A549 (cell line): ENCODE measurements around the gene CCDC12. TPM values are rescaled to one million over a fixed set of nuclear protein-coding genes. Genes with fewer than 3 reads are reported as not detected.
A peak's percentile ranks its signal among the peaks of the same experiment; 100 is the strongest.

ENCODE experiments used
- ATAC-seq, 2 experiments: fragments of 200-7000 bp in 1 of 2; fragments of >200 bp in 1 of 2; cut with Nextera tagmentation in 1 of 2; cut with Tn5 transposase in 1 of 2; 3 replicates each; pipeline versions ENCODE4 v1.8.0 to v1.9.1; 2018 to 2020; ENCODE audit warnings: mild to moderate bottlenecking in 1 of 2, moderate library complexity in 1 of 2
- CTCF ChIA-PET: fragments of 300-600 bp; sonication (Branson Sonifier 250); formaldehyde crosslinking; extraction: SDS; loops from one replicate; lab custom pipeline; 2021; ENCODE audit warnings: antibody characterized with exemption, inconsistent platforms; lab: Yijun Ruan, JAX
- POLR2A ChIA-PET: fragments of 350-600 bp; formaldehyde crosslinking; extraction: SDS; loops from one replicate; lab custom pipeline; 2021; ENCODE audit warnings: antibody characterized with exemption, inconsistent platforms; lab: Yijun Ruan, JAX
- DNase-seq, 2 experiments: peaks; one replicate each; pipeline versions ENCODE4 v3.0.0 to v3.0.0-alpha.2; 2011 to 2016; ENCODE audit warnings: low read depth in 1 of 2, low spot score in 1 of 2
- FAIRE-seq: peaks from 2 replicates; lab custom pipeline; 2011; peaks lifted over from hg19 to GRCh38; lab: Jason Lieb, UNC
- H3K27ac ChIP-seq, 2 experiments: fragments of >200 bp; sonication (Bioruptor Twin); formaldehyde crosslinking; 3 replicates each; pipeline ENCODE4 v1.5.1; 2016 to 2017
- H3K4me1 ChIP-seq: fragments of >200 bp; sonication (Bioruptor Twin); formaldehyde crosslinking; 3 replicates; pipeline ENCODE4 v1.6.1; 2016
- H3K4me2 ChIP-seq: fragments of >200 bp; sonication (Bioruptor Twin); formaldehyde crosslinking; 3 replicates; pipeline ENCODE4 v1.6.1; 2016
- H3K4me3 ChIP-seq: fragments of >200 bp; sonication (Bioruptor Twin); formaldehyde crosslinking; 3 replicates; pipeline ENCODE4 v1.5.1; 2016
- H3K9me3 ChIP-seq: fragments of >200 bp; sonication (Bioruptor Twin); formaldehyde crosslinking; 3 replicates; pipeline ENCODE4 v1.6.1; 2016
- BHLHE40 ChIP-seq: IDR thresholded peaks from 2 replicates; pipeline ENCODE4 v1.6.1; 2012; ENCODE audit warnings: low read depth, low read length, inconsistent platforms
- CHD4 ChIP-seq: fragments of 200-600 bp; sonication (generic); IDR thresholded peaks from 2 replicates; pipeline ENCODE4 v1.6.1; 2016; ENCODE audit warnings: antibody characterized with exemption, mild to moderate bottlenecking, borderline replicate concordance
- EHF ChIP-seq: fragments of 250-450 bp; sonication (Bioruptor Pico); IDR thresholded peaks from 2 replicates; pipeline ENCODE4 v1.5.0; 2020; ENCODE audit warnings: mild to moderate bottlenecking
- HOXA7 ChIP-seq: fragments of 250-450 bp; sonication (Bioruptor Pico); IDR thresholded peaks from 2 replicates; pipeline ENCODE4 v1.5.0; 2020; ENCODE audit warnings: mild to moderate bottlenecking, moderate library complexity
- HOXB13 ChIP-seq: fragments of 250-450 bp; sonication (Bioruptor Pico); IDR thresholded peaks from 2 replicates; pipeline ENCODE4 v1.5.0; 2020; ENCODE audit warnings: low read depth, mild to moderate bottlenecking, moderate library complexity
- JUNB ChIP-seq: fragments of >200 bp; sonication (Bioruptor Twin); formaldehyde crosslinking; IDR thresholded peaks from 2 replicates; pipeline ENCODE4 v1.6.1; 2016
- KDM1A ChIP-seq: fragments of 200-600 bp; sonication (generic); IDR thresholded peaks from 2 replicates; pipeline ENCODE4 v1.6.1; 2016; ENCODE audit warnings: low read depth, mild to moderate bottlenecking
- MAZ ChIP-seq: fragments of 150-350 bp; IDR thresholded peaks from 2 replicates; pipeline ENCODE4 v1.6.1; 2014; ENCODE audit warnings: antibody characterized with exemption, low read depth, low read length, borderline replicate concordance
- MYC ChIP-seq: IDR thresholded peaks from 2 replicates; pipeline ENCODE4 v1.6.1; 2012; ENCODE audit warnings: mild to moderate bottlenecking, inconsistent platforms, low read length, improper control_type of control experiment, borderline replicate concordance
- NPAS2 ChIP-seq: fragments of 250-450 bp; sonication (Bioruptor Pico); IDR thresholded peaks from 2 replicates; pipeline ENCODE4 v1.8.0; 2022; ENCODE audit warnings: mild to moderate bottlenecking, moderate library complexity, borderline replicate concordance
- RAD21 ChIP-seq, 2 experiments: fragments of >200 bp in 1 of 2; sonication (Bioruptor Twin) in 1 of 2; formaldehyde crosslinking in 1 of 2; IDR thresholded peaks in 1 of 2; conservative IDR thresholded peaks in 1 of 2; 2 replicates in 1 of 2; 3 replicates in 1 of 2; pipeline ENCODE4 v1.6.1; 2012 to 2018; ENCODE audit warnings: inconsistent platforms in 1 of 2
- RARB ChIP-seq: fragments of 250-450 bp; sonication (Bioruptor Pico); IDR thresholded peaks from 2 replicates; pipeline ENCODE4 v1.8.0; 2021; ENCODE audit warnings: mild to moderate bottlenecking, moderate library complexity
- TFCP2L1 ChIP-seq: fragments of 250-450 bp; sonication (Bioruptor Pico); IDR thresholded peaks from 2 replicates; pipeline ENCODE4 v1.5.0; 2021; ENCODE audit warnings: mild to moderate bottlenecking
- polyA plus RNA-seq, 4 experiments: library from polyadenylated mRNA; depleted of rRNA in 3 of 4; stranded (reverse); fragments of >200 nt; fragmentation: RNase III in 1 of 4; extraction: RNeasy Plus Mini Kit Qiagen cat#74134 plus additional on column Dnase treatment in 1 of 4; gene quantifications; 2 replicates in 3 of 4; 3 replicates in 1 of 4; pipeline ENCODE4 v1.2.3, GENCODE V29; 2011 to 2017
- TF ChIP-seq, protein P1 (sequence below): fragments of >200 bp; sonication (Bioruptor Twin); formaldehyde crosslinking; IDR thresholded peaks from 3 replicates; pipeline ENCODE4 v1.6.1; 2016
- TF ChIP-seq, protein P2 (sequence below): IDR thresholded peaks from 2 replicates; pipeline ENCODE4 v1.6.1; 2012
- TF ChIP-seq, protein P3 (sequence below): fragments of 250-450 bp; sonication (Bioruptor Pico); IDR thresholded peaks from 2 replicates; pipeline ENCODE4 v1.5.0; 2020; ENCODE audit warnings: low read depth, mild to moderate bottlenecking, moderate library complexity
- TF ChIP-seq, protein P4 (sequence below): fragments of 200-600 bp; sonication (generic); IDR thresholded peaks from 2 replicates; pipeline ENCODE4 v1.6.1; 2016; ENCODE audit warnings: antibody characterized with exemption, mild to moderate bottlenecking, moderate library complexity

Gene CCDC12
- polyA plus RNA-seq, 2 of the 4 experiments (the other 2 are of a cell fraction): 34.8 to 81.0 TPM

DNA sequence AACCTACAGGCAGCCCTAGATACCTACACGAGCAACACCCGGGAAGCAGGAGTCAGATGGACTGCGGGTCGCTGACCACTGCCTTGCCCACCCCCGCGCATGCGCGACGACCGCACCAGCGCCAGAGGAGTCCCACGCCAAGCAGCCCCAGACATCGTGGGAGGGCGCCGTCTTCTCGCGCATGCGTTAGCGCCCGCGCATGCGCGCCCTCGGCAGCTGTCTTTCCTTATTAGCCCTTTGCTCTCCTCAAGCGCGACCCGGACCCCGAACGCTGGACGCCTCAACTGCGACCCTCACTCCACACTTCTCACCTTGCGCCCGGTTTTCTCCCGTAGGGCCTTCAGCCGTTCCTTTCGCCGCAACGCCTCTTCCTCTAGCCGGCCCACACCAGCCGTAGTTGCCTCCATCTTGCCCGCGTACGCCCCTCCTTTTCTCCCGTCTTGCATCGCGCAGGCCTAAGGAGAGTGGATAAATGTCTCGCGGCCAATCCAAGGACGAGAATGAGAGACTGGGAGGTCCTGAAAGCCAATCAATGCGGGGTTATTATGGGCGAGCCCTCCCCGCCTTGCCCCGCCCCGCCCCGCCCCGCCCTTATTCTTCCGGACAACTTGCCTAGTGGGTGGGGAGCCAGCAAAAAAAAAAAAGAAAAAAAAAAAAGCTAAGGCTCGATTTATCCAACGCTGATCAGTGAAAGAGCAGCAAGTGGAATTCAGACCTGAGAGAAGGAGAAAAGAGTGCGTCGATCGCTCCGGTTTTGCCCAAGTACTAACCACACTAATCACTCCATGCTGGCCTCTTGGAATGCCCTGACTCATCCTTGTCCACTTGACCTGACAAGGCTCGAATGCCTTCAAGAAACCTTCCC lies at the start of gene CCDC12 (continued):
- TF ChIP-seq HOXB13 (CRISPR knock-in tag): no peak
- no peak for TF ChIP-seq BHLHE40
- TF ChIP-seq, protein P1, sequence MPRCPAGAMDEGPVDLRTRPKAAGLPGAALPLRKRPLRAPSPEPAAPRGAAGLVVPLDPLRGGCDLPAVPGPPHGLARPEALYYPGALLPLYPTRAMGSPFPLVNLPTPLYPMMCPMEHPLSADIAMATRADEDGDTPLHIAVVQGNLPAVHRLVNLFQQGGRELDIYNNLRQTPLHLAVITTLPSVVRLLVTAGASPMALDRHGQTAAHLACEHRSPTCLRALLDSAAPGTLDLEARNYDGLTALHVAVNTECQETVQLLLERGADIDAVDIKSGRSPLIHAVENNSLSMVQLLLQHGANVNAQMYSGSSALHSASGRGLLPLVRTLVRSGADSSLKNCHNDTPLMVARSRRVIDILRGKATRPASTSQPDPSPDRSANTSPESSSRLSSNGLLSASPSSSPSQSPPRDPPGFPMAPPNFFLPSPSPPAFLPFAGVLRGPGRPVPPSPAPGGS: 0 out of 3 replicates have a peak, but pooled peaks have one; percentile 49
- TF ChIP-seq KDM1A: no peak
- no peak for TF ChIP-seq TFCP2L1
- TF ChIP-seq EHF (CRISPR knock-in tag): no peak
- TF ChIP-seq, protein P2, sequence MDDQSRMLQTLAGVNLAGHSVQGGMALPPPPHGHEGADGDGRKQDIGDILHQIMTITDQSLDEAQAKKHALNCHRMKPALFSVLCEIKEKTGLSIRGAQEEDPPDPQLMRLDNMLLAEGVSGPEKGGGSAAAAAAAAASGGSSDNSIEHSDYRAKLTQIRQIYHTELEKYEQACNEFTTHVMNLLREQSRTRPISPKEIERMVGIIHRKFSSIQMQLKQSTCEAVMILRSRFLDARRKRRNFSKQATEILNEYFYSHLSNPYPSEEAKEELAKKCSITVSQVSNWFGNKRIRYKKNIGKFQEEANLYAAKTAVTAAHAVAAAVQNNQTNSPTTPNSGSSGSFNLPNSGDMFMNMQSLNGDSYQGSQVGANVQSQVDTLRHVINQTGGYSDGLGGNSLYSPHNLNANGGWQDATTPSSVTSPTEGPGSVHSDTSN: no peak
- TF ChIP-seq MAZ: no peak
- TF ChIP-seq HOXA7: no peak
- TF ChIP-seq RARB: no peak

DNA sequence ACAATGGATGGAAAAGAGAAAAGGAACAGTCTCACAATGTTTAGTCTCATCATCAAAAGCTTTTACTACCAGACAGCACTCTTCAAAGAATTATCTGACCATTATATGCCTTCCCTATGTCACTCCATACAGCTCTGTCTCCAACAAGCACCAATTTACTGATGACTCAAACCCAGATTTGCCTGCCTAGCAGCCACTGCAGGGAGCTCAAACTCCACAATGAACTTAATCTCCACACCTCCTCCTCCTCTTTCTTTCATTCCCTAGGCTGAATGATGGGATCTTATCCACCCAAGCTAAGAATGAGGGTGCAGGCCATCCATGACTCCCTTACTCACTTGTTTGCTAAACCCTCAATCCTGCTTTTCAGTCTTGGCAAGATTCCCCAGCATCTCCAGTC lies 48.4 kb upstream of the CCDC12 start:
- FAIRE-seq: no peak
- TF ChIP-seq, protein P3, sequence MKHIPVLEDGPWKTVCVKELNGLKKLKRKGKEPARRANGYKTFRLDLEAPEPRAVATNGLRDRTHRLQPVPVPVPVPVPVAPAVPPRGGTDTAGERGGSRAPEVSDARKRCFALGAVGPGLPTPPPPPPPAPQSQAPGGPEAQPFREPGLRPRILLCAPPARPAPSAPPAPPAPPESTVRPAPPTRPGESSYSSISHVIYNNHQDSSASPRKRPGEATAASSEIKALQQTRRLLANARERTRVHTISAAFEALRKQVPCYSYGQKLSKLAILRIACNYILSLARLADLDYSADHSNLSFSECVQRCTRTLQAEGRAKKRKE: no peak
- TF ChIP-seq HOXB13 (CRISPR knock-in tag): no peak
- no peak for TF ChIP-seq CHD4
- TF ChIP-seq MAZ: no peak
- TF ChIP-seq MYC: no peak
- TF ChIP-seq JUNB: no peak
- TF ChIP-seq NPAS2 (CRISPR knock-in tag): no peak
- no peak for TF ChIP-seq RAD21 (conservative IDR thresholded peaks at IDR 0.05 in 1 of 2, IDR thresholded peaks at IDR 0.05 in 1 of 2)
- TF ChIP-seq, protein P2: no peak
- TF ChIP-seq, protein P4, sequence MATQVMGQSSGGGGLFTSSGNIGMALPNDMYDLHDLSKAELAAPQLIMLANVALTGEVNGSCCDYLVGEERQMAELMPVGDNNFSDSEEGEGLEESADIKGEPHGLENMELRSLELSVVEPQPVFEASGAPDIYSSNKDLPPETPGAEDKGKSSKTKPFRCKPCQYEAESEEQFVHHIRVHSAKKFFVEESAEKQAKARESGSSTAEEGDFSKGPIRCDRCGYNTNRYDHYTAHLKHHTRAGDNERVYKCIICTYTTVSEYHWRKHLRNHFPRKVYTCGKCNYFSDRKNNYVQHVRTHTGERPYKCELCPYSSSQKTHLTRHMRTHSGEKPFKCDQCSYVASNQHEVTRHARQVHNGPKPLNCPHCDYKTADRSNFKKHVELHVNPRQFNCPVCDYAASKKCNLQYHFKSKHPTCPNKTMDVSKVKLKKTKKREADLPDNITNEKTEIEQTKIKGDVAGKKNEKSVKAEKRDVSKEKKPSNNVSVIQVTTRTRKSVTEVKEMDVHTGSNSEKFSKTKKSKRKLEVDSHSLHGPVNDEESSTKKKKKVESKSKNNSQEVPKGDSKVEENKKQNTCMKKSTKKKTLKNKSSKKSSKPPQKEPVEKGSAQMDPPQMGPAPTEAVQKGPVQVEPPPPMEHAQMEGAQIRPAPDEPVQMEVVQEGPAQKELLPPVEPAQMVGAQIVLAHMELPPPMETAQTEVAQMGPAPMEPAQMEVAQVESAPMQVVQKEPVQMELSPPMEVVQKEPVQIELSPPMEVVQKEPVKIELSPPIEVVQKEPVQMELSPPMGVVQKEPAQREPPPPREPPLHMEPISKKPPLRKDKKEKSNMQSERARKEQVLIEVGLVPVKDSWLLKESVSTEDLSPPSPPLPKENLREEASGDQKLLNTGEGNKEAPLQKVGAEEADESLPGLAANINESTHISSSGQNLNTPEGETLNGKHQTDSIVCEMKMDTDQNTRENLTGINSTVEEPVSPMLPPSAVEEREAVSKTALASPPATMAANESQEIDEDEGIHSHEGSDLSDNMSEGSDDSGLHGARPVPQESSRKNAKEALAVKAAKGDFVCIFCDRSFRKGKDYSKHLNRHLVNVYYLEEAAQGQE: no peak
- no peaks in the 10 kb centered on the region for H3K9me3 ChIP-seq
- no peak overlapping the region for H3K4me3 ChIP-seq
- no peak overlapping the region for H3K4me2 ChIP-seq
- H3K4me1 ChIP-seq: no peaks in the 10 kb centered on the region; the same call in 2 of the 3 replicates
- ChIA-PET POLR2A (no interaction called here), CTCF (interaction anchor here (0.6 to 1.5 kb wide), 2 partner anchors 50 to 103 kb away, joined by 3 read pairs; no protein-coding TSS in a partner anchor)
- peak in 1 of 2 experiments; percentile 49; a peak in 1 of 6 replicates for ATAC-seq
- no peak for DNase-seq
- H3K27ac ChIP-seq: no peak overlapping the region
